NB4 (cell line): ENCODE measurements around the gene FAM184B.
"Not testable (repeated sequence)": the region's sequence is repeated elsewhere in the genome, so short reads cannot be mapped to it uniquely, and the experiment has no call there.

Experiments
- DNase-seq: peaks from one replicate; pipeline ENCODE4 v3.0.0; 2010; ENCODE audit warnings: low read depth
- H3K4me3 ChIP-seq: one replicate; pipeline ENCODE4 v1.5.1; 2011; ENCODE audit warnings: mild to moderate bottlenecking, low read depth, low read length, moderate library complexity
- MYC ChIP-seq: IDR thresholded peaks from 2 replicates; pipeline ENCODE4 v1.6.1; 2011; ENCODE audit warnings: low read depth, low read length
- POLR2A ChIP-seq: IDR thresholded peaks from 2 replicates; pipeline ENCODE4 v1.6.1; 2011; ENCODE audit warnings: mild to moderate bottlenecking; ENCODE audit not compliant: insufficient read length; ENCODE audit errors: extremely low read depth
- TF ChIP-seq, protein P1 (sequence below): IDR thresholded peaks from 2 replicates; pipeline ENCODE4 v1.6.1; 2011; ENCODE audit warnings: low read depth, low read length
- TF ChIP-seq, protein P2 (sequence below): IDR thresholded peaks from one replicate; pipeline ENCODE4 v1.5.1; 2012; ENCODE audit warnings: low read depth, low read length

The FAM184B gene

DNA sequence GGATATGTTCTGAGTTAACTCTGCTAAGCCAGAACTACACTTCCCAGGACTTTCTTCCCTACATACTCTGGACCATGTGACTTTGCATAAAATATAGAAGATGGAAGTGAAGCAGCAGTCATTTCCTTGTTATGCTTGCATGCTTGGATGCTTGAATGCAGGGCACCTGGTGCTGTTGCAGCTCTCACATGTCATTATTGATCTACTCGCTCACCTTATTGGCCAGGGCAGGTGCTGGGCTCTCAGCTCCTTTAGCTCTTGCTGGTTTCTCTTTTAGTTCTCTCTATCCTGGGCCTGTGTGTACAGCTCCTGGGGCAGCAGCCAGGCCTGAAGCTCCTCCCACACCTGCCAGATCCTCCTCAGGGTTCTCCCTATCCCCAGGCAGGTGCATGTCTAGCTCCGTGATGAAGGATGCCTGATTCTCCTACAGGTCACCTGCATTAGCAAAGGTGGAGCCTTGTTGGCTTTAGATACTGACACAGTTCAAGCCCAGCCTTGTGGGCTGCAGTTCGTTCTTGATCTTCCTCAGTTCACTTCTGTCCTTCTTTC, 113.7 kb downstream of the FAM184B start:
- H3K4me3 ChIP-seq: no peak overlapping the region
- TF ChIP-seq POLR2A (no peak), MYC (no peak)
- TF ChIP-seq, protein P1, sequence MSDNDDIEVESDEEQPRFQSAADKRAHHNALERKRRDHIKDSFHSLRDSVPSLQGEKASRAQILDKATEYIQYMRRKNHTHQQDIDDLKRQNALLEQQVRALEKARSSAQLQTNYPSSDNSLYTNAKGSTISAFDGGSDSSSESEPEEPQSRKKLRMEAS: no peak
- DNase-seq: no peak

DNA sequence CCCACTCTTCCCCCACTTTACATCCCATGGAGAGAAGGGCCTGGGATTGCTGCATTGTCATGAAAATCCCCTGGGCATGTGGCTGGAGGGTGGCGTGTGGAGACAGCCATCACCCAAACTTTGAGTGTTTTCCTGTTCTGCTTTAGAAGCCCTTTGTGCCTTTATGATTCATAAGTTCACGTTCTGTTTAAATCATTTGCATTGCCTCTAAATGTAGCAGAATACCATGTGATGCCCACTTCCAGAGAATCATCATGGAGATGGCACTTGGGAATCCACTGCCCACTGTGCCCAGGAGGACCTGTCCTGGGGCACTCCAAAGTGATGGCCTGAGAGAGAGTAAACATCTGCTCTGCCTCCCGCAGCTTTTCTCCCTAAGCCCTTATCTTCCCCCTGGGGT, 114.2 kb downstream of the FAM184B start:
- TF ChIP-seq, protein P1: no peak
- TF ChIP-seq, protein P2, sequence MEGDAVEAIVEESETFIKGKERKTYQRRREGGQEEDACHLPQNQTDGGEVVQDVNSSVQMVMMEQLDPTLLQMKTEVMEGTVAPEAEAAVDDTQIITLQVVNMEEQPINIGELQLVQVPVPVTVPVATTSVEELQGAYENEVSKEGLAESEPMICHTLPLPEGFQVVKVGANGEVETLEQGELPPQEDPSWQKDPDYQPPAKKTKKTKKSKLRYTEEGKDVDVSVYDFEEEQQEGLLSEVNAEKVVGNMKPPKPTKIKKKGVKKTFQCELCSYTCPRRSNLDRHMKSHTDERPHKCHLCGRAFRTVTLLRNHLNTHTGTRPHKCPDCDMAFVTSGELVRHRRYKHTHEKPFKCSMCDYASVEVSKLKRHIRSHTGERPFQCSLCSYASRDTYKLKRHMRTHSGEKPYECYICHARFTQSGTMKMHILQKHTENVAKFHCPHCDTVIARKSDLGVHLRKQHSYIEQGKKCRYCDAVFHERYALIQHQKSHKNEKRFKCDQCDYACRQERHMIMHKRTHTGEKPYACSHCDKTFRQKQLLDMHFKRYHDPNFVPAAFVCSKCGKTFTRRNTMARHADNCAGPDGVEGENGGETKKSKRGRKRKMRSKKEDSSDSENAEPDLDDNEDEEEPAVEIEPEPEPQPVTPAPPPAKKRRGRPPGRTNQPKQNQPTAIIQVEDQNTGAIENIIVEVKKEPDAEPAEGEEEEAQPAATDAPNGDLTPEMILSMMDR: no peak
- TF ChIP-seq MYC: no peak
- TF ChIP-seq POLR2A: no peak
- no peak for DNase-seq
- no peak overlapping the region for H3K4me3 ChIP-seq

DNA sequence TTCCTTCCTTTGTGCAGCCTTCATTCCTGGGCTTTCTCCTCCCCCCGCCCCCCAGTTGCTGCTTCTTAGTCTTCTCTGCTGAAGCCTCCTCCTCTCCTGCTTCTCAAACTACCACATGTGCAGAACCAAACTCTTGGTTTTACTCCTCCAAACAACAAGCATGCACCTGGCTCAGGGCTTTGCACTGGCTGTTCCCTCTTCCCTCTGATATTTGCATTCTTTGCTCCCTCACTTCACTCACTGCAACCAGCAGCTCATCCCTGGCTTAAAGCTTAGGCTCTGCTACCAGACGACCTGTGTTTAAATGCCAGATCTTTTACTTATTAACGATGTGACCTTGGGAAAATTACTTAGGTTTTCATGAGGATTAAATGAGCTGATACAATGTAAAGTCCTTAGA, 115.6 kb downstream of the FAM184B start:
- DNase-seq: no peak
- H3K4me3 ChIP-seq: no peak overlapping the region
- no peak for TF ChIP-seq MYC
- TF ChIP-seq POLR2A: no peak
- TF ChIP-seq, protein P2: no peak
- TF ChIP-seq, protein P1: no peak

DNA sequence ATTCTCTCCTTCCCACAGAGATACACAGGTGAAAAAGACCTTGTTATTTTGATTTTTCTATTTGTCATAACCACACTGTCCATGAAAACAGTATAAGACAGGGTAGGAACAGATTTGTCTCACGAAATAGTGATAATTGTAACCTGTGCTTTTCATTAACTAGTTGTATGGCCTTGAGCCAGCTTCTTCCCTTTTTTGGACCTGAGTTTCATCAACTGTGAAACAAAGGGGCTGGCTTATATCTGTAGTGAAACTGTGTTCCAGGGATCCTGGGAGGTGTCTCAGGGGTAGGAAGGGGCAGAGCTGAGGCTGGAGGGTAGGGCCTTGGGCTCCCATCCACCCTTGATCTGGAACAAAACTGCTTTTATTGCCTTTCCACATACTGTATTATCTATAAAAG, 116.1 kb downstream of the FAM184B start:
- peak; percentile 74 for DNase-seq
- TF ChIP-seq, protein P1: no peak
- TF ChIP-seq MYC: no peak
- TF ChIP-seq, protein P2: no peak
- H3K4me3 ChIP-seq: peak overlapping the region; percentile 36

DNA sequence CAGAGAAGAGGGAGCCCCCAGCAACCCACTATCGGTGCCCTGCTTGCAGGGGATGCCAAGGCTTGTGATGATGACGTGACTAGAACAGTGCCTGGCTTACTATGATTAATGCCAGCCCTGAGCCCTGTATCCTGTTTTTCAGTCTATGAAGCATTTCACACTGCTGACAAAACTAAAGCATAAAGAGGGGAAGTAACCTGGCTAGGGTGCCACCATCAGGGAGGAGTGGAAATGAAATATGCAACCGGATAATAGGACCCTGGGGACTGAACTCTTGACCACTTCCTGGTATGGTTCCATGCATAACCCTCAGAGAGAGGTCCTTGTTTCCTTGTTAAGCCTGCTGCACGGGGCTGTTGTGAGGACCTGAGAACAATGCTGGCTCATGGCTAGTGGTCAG, 116.7 kb downstream of the FAM184B start:
- DNase-seq: peak; percentile 100
- TF ChIP-seq POLR2A: no peak
- TF ChIP-seq, protein P2: peak; percentile 18
- peak; percentile 72; the same call in 1 of the 2 replicates for TF ChIP-seq MYC
- TF ChIP-seq, protein P1: peak; percentile 70; the same call in 1 of the 2 replicates
- H3K4me3 ChIP-seq: peak overlapping the region; percentile 36

DNA sequence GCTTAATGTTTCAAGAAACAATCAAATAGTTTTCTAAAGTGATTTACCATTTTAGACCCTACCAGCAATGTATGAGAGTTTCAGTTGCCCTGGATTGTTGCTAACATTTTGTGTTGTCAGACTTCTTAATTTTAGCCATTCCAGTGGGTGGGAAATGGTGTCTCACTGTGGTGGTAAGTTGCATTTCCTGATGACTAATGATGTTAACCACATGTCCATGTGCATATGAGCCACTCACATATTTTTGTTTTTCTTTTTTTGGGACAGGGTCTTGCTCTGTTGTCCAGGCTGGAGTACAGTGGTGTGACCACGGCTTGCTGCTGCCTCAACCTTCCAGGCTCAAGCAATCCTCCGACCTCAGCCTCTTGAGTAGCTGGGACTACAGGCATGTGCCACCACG, 118.7 kb downstream of the FAM184B start:
- no peak overlapping the region for H3K4me3 ChIP-seq
- TF ChIP-seq, protein P2: no peak
- TF ChIP-seq, protein P1: peak; percentile 19; the same call in 1 of the 2 replicates
- peak; percentile 75 for DNase-seq

DNA sequence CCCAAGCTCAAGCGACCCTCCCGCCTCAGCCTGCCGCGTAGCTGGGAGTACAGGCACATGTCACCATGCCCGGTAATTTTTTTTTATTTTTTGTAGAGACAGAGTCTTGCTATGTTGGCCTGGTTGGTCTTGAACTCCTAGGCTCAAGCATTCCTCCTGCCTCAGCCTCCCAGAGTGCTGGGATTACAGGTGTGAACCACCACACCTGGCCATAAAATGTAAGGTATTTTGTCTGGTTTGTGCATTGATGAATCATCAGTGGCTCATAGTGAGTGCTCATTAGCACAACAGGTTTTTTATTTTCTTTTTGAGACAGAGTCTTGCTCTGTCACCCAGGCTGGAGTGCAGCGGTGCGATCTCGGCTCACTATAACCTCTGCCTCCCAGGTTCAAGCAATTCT, 122.2 kb downstream of the FAM184B start:
- H3K4me3 ChIP-seq, DNase-seq: not testable (repeated sequence)
